ENCODE results near the gene NSF.
"Not testable (repeated sequence)": the region's sequence is repeated elsewhere in the genome, so short reads cannot be mapped to it uniquely, and the experiment has no call there.

Gene NSF

DNA sequence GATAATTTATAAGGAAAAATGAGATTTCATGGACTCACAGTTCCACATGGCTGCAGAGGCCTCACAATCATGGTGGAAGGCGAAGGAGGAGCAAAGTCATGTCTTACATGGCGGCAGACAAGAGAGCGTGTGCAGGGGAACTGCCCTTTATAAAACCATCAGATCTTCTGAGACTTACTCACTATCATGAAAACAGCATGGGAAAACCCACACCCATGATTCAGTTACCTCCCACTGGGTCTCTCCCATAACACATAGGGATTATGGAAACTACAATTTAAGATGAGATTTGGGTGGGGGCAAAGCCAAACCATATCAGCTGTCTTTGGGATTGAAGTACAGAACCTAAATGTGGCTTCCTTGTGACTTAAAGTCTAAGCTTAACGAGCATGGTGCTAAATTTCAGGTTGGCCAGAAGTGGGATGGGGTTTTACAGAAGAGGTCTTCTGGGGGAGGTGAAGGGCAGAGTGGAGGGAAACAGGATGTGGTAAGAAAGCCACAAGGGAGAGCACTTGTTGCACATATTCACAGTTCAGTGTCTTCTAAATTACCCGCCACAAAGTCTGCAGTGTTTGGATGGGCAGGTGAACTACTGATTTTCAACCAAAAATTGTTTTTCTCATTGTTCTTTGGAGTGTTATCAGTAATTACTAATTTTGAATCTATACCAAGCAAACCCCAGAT is 38.4 kb downstream of the NSF start:
- DNase-seq (ENCODE audit: low spot score) = not testable (repeated sequence)

DNA sequence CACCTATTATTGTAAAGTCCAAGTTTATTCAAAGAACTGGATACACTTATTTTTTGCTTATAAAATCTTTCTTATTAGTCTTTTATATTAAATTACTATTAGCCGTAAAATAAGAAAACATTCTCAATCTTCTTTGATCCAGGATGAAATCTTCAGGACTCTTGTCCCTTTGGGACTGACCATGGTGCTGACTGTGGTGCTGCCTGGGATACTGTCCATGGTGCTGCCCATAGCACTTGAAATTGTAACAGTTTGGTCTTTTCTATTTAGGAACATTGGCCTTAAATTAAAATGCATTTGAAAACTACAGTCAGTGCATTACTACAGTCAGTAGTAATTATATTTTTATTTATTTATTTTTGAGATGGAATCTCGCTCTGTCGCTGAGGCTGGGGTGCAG is 41.7 kb downstream of the NSF start:
- not testable (repeated sequence) for DNase-seq (ENCODE audit: low spot score)

DNA sequence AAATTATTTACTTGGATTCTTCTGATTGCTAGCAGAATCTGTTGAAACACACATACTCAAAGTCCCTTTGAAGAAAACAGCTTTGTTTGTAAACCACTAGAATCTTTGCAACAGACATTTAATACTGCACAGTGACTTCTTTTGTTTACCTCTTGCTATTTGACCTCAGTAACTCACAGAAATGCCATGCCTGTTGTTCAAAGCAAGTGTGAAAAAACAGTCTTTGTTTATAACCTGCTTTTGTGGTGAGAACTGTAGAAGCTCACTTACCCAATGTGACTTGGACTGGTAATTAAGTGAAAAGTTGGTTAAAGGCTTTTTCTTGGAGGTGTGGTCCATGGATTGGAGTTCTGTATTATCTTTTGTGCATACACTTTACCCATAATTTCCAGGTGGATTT is 44.4 kb downstream of the NSF start:
- not testable (repeated sequence) for DNase-seq (ENCODE audit: low spot score)

DNA sequence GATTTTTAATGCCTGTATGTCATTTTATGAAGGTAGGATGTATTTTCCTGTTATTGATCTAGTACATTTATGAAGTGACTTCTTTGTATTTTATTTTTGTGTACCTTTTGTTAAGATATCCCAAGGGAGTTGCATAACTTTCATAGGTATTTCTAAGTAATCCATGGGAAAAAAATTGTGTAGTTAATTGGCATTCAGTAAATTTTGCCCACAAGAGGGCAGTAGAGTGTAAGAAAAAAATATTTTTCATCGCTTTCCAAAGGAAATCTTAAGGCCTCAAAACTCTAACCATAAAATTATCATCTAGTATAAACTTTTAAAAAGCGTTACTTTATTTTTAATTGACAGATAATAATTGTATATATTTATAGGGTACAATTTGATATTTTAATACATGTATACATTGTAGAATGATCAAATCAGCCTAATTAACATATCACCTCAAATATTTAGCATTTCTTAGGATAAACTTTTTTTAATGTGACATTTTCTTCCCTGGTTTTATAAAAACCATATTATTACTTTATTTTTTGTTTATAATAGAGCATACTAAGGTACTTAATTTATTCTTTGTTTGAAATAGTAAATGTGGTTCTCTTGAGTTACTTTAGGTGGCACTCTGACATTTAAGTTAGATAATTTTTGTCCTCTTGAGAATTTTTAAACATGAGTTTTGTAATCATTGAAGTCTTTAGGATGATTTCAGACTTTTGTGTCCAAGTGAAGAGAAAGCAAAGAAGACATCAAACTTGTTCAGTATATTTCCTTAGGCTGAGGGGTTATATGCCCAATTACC is 51.6 kb downstream of the NSF start:
- DNase-seq (ENCODE audit: low spot score) = not testable (repeated sequence)

DNA sequence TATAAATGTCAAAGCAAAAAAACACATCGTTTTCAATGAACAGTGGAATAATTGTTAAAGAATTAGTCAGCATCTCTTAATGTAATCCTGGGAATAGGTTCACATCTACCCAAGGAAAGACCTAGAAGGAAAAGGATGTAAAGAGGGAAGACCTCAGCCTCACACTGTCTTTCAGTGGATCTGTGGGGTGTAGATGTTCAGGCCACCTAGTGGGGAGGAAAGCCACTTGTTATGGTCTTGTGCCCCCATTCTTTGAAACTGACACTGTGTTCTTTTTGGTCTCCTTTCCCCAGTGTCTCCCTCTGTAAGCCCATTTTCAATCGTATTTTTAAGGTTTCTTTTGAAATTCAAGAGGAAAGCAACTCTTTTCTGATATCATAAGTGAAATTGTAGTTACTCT is 56.8 kb downstream of the NSF start:
- DNase-seq (ENCODE audit: low spot score) = not testable (repeated sequence)

DNA sequence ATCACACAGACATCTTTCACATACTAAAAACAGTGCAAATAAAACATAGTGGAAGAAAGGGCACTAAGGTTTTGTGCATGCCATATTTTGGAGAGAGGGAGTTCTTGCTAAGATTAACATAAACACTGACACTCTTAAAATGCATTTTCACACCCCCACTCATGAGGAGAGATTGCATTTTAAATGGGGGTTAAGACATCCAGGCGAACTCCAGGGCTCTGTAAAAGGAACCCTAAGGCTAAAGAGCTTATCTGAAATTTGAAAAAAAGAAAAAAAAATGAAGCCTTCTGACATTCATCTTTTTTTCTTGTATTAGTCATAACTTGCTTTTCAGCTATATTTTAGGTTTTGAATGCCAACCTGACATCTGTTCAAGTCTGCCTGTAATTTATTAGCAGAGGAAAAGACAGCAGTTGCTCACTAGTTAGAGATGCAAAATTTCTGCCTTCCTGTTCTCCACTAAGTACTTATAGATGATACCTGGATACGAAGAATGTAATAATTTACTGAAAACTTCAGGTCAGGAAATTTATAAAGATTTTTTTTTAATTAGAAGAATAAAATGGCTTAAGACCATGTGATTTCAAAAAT is 57.3 kb downstream of the NSF start:
- DNase-seq (ENCODE audit: low spot score) = not testable (repeated sequence)

DNA sequence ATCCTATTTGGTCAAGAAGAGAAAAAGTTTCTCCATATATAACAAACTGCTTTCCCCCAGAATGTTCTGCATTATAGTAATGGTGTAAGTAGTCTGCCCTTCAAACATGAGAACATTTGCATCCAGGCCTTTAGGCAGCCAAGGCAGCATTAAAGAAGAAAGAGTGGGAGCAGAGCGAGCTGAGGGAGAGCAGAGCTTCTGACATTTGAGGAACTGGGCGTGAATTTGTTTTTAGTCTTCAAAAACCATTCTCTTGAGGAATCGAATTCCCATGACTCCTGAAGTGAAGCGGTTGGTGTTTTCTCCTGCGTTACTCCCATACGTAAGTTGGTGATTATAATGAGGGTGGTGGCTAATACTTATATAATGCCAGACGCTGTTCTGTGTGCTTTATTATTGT is 58.8 kb downstream of the NSF start:
- DNase-seq (ENCODE audit: low spot score) = peak; percentile 0

DNA sequence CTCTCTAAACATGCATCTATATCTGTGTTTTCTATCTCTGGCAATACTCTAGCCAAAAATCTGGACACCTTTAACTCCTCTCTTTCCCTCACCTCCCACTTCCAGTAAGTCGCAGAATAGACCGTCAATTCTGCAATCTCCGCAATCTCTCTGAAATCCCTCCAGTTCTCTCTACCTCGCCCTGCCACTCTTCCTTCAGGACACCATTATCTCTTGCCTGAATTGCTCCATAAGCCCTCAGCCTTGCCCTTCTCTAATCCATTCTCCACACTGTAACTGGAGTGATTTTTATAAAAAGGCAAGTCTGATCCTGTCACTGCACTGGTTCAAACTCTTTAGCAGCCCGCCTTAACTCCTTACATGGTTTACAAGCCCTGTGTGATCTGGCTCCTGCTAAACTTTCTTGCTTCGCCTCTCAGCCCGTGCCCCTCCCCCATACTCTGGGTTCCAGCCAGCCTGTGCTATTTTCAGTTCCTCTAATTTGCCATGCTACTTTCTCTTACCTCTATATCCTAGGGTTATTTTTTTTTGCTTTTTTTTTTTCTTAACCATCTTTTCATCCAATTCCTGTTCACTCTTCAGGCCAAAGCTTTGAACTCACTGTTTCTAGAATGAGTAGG is 61.7 kb downstream of the NSF start:
- DNase-seq (ENCODE audit: low spot score) = not testable (repeated sequence)

DNA sequence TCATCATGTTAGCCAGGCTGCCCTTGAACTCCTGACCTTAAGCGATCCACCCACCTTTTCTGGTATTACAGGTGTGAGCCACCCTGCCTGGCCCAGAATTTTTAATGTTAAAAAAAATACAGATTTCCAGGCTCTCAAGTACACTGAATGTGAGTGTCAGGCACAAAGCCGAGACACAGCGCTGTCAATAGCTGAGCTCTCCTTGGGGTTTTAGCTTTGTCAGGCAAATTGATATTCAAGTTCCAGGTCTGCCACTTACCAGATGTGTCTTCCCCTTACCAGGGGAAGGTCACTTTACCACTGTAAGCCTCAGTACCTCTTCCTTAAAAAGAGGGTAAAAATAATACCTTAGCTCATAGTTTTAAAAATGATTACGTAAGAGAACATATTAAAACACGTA is 67.8 kb downstream of the NSF start:
- not testable (repeated sequence) for DNase-seq (ENCODE audit: low spot score)

DNA sequence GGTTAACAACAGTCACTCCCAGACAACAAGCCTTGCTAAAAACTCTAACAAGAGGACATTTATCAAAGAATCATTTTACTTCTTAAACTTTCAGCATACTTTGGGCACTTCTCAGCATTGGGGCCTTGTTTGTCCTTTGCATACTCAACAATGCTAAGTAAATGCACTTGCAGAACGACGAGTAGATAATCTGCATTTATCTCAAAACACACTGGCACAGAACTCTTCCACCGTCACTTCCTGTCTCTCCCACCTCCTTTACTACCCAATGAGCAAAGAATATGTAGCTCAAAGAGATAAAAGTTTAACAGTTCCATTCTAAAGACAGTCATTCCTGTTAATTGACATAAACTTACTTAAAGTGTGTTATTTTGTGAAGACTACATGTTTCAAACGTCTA is 69.2 kb downstream of the NSF start:
- not testable (repeated sequence) for DNase-seq (ENCODE audit: low spot score)

DNA sequence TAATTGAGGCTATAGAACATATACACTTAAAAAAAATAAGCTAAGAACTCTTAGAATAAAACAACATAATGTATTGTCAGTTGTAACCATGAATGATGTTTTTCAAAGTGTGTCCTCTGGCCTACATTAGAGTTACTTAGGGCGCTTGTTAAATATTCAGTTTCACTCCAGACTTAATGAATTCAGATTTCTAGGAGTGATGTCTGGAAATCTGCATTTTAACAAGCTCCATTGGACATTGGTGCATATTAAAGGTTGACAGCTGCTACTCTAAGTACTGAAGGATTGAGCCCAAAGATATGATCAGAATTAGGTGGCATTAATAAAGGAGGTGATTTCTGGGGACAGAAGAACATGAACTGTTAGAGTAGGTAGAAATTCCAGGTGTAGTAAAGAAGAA is 72.7 kb downstream of the NSF start:
- DNase-seq (ENCODE audit: low spot score) = not testable (repeated sequence)

DNA sequence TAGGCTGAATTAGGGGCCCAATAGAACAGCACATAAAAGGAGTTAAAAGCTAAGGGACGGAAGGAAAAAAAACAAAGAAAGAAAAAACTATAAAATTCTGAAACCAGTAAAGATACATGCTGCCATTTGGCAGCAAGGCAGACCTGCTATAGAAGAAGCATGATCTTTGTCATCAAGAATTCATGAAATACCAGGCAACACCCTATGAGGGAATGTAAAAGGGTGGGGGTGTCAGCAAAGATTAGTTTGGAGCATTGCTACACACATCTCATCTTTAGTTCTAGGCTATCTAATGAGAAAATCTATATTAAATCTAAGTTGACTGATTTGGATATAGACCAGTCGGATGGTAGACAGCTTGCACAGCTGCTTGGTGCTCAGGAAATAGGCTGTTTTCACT is 73.1 kb downstream of the NSF start:
- DNase-seq (ENCODE audit: low spot score) = not testable (repeated sequence)

DNA sequence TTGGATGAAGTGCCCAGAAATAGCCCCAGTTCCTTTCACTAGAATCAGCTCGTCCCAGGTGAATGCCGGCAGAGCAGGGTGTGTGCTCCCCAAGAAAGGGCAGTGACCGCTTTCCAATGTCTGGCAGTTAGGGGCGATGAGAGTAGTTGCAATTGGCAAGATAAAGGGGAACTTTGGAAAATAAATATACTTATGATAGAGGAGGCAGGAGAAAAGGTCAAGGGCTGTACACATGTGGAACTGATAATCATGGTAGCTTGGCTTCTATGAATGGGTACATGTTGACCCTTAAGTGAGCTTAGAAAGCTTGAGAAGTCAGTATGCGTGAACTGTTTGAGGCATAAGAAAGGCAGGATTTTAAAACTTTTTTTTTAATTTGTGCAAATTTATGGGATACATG is 75.5 kb downstream of the NSF start:
- not testable (repeated sequence) for DNase-seq (ENCODE audit: low spot score)

DNA sequence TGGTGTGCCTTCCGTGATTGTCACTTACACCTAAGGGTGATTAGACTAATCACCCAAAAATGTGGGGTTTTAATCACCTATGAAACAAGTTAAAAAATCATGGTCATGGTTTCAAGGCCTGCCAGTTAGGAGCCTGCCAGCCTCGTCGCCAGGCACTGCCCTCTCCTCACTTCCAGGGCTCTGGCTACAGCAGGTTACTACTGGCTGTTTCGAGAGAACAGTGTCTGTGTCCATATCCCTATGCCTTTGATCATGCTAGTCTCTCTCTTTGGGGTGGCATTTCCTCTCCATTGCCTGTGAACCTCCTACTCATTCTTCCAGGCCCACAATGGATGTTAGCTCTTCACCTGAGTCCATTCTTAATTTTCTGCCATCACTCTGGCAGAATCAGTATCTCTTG is 80.3 kb downstream of the NSF start:
- not testable (repeated sequence) for DNase-seq (ENCODE audit: low spot score)

DNA sequence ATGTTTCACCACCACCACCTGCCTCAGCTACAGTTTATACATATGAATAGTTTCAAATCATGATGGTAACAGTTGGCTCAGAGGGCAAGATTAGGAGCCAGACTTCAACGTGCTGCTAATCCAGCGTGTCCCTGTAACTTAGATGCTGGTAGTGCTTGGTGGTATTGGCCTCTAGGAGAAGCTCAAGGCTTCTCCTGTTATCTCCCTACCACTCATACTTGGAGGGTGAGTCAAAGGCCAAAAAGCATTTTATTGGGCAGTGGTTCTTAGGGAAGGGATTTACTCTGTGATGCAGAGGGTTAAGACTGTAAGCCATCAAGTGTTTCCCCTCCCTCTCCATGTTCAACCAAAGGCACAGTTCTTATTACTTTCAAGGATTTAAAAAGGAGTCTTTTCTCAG is 82.3 kb downstream of the NSF start:
- DNase-seq (ENCODE audit: low spot score) = not testable (repeated sequence)

DNA sequence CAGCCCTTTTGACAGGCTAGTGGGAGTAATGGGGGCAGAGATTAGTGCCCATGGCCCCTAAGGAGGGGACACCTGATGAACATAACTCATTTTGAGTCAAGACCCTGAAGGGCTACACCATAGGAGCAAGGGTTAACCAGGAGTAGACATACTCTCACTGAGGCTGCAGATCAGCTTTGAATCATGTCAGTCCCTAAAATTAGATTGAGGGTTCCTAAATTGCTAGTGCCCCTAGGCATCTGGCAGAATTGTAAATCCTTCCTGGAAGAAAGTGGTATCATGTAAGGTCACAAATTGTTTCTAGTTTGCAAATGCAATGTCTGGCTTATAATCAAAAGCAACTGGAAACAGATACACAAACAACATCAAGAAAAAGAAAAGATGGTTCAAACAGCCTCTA is 87.3 kb downstream of the NSF start:
- DNase-seq (ENCODE audit: low spot score) = not testable (repeated sequence)

DNA sequence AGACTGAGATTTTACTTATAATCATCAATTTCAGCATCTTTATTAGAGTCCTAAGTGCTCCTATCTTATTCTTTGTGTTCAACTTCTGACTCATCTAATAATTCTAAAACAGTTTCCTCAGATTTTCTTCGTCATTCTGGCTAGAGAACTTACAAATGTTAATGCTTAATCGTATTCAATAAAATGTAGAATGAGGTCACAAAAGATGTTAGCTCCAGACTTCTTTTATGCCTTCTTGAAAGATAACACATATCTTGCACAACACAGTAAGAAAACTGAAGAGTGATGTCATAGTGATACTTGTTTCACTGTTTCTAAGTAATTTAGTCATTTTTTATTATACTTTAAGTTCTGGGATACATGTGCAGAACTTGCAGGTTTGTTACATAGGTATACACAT is 93.2 kb downstream of the NSF start:
- DNase-seq (ENCODE audit: low spot score) = not testable (repeated sequence)

DNA sequence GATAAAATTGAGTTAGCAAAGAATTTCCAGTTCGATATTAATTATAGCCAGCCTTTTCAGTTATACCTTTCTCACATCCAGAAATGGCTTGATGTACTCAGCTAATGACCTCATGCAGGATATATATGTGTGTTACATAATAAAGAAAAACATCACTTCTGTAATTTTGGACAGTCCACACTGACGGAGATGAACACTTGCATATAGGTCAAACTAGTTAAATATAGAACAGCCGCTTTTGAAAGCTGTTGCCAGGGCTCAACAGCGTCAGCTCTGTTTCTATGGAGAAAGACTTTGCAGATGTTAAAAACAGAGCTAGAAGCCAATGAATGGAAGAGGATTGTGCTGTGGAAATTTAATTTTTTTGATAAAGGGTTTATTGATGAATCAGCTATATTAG is 94.8 kb downstream of the NSF start:
- DNase-seq (ENCODE audit: low spot score) = not testable (repeated sequence)

DNA sequence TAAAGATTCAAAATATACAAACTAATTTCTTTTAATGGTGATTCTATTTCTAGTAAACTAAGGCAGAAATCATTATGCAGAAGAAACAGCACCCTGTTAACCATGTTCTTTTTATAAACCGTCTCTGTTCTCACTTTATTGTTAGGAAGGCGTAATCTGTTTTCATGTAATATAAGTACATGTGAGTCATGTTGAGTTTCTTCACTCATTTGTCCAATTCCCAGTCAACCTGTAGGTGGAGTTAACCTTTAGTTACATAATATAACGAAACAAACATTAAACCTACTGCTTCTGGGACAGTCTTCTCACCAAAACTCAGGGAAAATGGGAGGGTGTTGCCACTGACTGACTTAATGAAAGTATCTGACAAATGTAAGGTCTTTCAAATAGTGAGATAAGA is 101.7 kb downstream of the NSF start:
- not testable (repeated sequence) for DNase-seq (ENCODE audit: low spot score)

DNA sequence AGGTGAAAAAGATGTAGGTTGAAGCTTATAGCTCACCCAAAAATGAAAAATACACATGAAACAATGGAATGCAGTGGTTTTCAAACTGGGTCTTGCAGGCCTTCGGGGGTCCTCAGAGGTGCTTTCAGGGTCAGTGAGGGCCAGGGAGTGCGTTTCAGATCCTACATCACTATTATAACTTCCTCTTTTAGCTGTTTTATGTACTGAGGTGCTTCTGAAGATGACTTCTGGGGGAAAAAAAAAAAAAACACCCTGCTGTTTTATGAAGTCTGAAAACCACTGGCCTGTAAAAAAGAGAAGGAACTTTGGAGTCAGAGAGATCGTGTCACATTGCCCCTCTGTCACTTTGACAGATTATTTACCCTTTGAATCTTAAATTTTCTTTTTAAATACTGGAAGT is 102.8 kb downstream of the NSF start:
- DNase-seq (ENCODE audit: low spot score) = not testable (repeated sequence)

DNA sequence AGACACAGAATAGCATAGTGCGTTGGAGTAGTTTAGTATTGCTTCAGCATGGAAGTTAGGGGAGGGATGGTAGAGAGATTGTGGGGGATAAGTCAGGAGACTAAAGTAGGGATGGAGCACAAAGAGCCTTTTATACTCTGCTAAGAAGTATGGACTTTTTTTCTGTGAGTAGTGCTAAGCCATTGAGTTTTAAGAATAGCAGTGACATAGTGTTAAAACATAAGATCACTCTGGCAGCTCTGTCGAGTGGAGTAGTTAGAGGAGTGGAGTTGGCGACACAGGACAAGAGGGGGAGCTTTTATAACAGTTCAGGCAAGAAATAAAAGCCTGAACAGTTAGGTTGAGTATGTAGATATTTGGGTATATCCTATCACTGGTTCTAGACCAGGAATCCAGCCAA is 106.1 kb downstream of the NSF start:
- DNase-seq (ENCODE audit: low spot score) = not testable (repeated sequence)

DNA sequence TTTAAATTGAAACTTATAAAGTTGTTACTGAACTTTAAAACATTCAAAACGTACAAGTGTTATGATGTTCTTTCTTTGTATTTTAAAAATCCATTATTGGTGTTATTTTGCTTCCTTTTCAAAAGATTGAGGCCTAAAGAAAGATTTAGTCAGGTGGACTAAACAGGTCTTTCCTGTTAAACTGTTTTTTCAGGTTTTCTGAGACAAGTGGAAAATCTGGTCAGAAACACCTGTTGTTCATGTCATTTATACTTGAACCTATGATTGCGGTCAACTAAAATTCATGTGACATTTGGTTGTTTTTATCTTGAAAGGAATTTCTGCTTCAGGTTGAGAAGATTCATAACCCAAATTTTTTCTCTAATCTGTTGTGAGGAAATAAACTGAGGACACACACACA is 108.5 kb downstream of the NSF start:
- not testable (repeated sequence) for DNase-seq (ENCODE audit: low spot score)

DNA sequence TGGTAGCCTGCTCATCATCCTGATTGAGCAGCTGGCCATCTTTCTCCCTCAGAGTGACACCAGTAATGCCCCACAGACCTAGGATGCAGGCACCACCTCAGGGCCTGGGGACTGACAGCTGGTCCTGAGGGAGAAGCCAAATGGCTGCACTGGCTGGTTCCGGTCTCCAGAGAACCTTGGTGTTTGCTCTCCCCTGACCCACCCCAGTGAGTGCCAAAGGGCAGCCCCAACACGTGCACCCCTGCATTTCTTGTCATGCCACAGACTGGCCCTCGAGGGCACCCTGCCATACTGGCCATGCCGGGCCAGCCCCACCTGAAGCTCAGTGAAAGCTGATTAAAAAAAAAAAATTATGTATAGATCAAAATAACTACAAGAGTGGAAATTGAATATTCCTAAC is 127.5 kb downstream of the NSF start:
- no peak for DNase-seq (ENCODE audit: low spot score)
